AG09309 (cell line): ENCODE data around the gene HOXC13.

Experiments
- DNase-seq: peaks from one replicate; pipeline ENCODE4 v3.0.0-alpha.2; 2010; ENCODE audit warnings: low read depth
- H3K4me3 ChIP-seq: 2 replicates; pipeline ENCODE4 v1.5.1; 2011; ENCODE audit warnings: mild to moderate bottlenecking, low read depth, low read length, moderate library complexity; ENCODE audit not compliant: control insufficient read depth
- TF ChIP-seq, protein P1 (sequence below): IDR thresholded peaks from 2 replicates; pipeline ENCODE4 v1.5.1; 2011; ENCODE audit warnings: mild to moderate bottlenecking, low read depth, low read length, inconsistent platforms; ENCODE audit not compliant: insufficient read depth, control insufficient read depth; ENCODE audit errors: missing control alignments

The HOXC13 gene

DNA sequence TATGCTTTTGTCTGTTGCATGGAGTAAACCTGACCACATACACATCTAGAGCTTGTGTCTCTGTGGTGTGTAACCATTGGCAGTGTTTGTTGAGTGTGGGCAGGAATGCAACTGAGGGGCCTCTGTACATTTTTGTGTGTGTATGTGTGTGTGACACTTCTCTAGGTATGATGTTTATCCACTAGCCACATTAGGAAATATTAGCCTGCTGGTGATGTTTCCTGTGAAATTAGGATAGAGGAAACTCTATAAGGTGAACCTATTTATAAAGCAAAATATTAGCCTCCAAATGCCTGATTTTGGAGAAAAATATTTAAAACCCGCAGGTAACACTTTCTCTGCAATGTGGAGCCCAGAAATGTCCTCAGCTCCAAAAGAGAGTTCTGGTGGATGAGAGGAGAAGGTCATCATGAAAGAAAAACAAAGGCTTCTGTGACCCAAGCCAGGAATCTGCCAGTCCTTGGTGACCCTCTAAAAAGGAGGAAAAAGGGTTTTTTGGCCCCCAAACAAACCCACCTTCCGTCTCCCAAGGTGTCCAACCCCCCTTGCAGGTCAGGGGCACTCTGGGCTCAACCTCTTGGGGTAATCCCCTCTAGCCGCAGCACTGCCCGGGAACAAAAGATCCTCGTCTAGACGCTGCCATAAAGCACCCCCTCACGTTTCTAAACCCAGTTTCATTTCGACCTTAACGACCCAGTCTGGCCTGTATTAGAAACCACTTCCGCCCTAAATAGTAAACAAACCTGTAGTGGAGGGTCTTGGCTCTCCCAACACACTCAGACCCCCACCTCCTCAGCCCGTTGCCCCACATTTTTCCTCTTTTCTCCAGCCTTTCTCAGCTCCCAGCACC, 39.2 kb downstream of the HOXC13 start:
- DNase-seq = no peak
- TF ChIP-seq, protein P1, sequence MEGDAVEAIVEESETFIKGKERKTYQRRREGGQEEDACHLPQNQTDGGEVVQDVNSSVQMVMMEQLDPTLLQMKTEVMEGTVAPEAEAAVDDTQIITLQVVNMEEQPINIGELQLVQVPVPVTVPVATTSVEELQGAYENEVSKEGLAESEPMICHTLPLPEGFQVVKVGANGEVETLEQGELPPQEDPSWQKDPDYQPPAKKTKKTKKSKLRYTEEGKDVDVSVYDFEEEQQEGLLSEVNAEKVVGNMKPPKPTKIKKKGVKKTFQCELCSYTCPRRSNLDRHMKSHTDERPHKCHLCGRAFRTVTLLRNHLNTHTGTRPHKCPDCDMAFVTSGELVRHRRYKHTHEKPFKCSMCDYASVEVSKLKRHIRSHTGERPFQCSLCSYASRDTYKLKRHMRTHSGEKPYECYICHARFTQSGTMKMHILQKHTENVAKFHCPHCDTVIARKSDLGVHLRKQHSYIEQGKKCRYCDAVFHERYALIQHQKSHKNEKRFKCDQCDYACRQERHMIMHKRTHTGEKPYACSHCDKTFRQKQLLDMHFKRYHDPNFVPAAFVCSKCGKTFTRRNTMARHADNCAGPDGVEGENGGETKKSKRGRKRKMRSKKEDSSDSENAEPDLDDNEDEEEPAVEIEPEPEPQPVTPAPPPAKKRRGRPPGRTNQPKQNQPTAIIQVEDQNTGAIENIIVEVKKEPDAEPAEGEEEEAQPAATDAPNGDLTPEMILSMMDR = no peak
- H3K4me3 ChIP-seq = no peak overlapping the region

DNA sequence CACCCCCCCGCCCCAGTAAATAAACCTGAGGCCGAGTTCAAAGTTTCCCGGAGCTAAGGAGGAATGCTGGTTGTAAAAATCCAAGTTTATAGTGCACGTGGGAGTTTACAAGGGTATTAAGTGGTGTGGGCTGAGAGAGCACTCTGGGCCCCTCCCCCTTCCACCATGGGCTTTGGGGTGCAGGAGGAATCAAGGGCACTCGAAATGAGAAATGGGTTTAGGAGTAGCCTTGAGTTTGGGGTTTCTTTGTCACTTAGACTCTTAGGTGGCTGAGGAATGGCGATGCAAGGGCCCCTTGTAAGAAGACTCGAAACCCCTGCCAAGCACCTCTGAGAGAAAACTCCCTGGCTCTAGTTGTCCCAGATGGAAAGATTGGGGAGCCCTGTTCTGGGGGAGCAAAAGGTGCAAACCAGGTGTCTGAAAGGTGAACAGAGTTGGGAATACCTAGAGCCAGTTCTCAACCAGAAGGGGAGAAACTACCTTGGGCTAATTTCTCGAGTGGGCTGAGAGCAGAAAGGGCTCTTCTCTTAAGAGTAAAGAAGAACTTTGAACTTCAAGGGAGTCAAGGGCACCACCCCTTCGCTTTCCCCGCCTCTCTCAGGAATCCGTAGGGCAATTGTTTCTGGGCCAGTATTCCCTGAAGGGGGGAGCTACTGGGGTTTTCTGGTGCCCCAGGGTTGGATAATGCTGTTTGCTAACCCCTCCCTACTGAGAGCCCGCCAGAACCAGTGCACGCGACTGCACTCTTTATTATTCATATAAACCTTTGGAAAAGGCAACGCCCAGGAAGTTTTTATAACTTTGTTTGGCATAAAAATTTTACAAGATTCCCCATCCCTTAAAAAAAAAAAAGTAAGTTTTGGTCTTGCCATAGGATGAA, 40.1 kb downstream of the HOXC13 start:
- DNase-seq = no peak
- TF ChIP-seq, protein P1 = no peak
- no peak overlapping the region for H3K4me3 ChIP-seq

DNA sequence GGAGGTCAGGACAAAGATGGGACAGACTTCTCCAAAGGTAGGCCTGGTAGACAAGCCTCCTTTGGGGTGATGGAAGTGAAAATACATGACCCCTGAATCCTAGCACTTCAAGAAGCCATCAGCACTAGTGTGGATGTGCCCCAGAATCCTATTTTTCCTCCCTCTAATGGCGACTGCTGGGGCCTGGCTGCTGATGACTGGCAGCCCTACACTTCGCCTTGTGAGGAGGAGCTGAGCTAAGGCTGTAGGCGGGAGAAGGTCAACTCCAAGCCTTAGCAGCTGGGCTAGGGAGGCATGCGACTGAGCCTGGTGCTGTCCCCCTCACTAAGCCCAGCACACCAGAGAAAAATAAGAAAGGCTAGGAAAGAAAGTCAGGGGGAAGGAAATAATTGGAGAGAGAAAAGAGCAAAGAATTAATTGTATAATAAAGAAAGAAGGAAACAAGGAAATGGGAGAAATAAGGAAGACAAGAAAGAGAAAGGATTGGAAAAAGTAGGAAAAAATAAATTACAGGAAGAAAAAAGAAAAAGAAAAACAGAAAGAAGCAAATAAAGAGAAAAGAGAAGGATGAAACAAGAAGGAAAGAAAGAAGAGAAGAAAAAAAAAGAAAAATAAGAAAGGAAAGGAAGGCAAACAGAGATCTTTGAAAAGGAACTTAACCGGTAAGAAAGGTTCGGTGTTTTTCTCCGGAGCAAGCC, 41.6 kb downstream of the HOXC13 start:
- DNase-seq = no peak
- peak overlapping the region; percentile 12 for H3K4me3 ChIP-seq
- TF ChIP-seq, protein P1 = no peak

DNA sequence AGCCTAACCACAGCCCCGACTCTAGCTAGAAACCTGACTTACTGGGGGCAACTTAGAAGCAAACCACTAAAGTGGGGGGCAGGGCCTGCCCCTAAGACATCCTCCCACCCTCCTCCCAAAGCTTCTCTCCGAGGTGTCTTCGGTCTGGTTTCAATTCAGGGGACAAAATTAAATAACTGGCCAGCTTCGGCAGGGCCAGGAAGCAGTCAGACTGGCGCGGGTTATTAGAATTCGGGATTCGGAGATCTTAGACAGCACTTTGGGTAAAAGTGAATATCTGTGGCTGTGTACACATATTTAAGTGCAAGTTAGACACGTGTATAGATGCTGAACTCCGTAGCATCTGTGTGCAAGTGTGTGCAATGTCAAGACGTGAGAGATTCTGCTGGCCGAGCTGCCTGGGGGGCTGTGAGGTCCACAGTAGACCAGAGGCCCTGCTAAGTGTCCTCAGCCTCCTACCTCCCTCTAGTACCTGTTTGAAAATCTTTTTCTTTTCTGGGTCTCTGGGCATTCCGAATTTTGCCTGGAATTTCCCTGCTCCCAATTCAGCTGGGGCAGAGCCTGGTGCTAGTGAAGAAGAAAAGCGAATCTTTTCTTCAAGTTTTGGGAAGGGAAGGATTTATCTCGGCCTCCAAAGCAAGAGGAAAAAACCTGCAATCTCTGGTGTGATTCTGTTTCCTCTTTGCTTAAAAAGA, 42.3 kb downstream of the HOXC13 start:
- DNase-seq = no peak
- H3K4me3 ChIP-seq = peak overlapping the region; percentile 12
- TF ChIP-seq, protein P1 = no peak

DNA sequence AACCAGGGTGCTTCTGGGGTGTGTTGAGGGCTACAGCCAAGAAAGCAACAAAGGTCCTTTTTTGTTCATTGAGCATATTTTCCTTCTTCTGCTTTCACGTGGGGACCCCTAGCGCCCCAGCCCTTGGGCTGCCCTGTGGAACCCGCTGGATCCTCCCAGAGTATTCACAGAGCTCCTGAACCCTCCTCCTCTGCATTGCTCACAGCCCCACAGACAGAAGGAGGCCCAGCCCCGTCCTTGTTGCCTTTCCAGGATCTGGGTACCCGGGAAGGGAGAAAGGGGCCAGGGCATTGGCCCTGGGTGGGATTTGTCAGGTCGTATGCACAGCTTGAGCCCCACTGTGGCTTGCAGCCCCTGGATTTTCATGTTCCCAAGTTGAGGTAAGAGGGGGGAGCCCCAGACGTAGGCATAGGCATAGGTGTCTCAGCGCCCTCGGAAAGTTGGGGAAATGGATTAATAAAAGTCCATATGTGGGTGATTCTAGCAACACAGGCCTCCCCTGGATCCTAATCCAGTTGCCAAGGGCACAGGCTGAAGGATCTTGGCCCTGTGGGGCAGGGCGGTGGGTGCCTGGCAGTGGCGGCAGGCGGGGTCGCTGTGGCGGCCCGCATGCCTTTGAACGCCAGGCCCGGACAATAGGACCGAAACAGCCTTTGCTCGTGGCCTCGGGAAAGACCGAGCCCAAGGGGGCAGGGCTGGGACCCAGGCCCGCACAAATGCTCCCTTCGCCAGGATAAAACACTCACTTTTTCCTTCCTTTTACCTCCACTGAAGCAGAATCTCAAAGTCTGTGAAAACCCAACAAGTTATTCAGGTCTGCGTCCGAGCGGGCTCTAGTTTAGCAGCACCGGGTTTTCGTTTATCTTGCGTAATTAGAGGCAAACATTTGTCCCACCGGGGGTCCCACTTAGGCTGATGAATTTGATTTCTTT, 43.3 kb downstream of the HOXC13 start:
- TF ChIP-seq, protein P1 = no peak
- H3K4me3 ChIP-seq = peak overlapping the region; percentile 35
- no peak for DNase-seq
